ENCODE measurements around the gene ENAH.

DNA sequence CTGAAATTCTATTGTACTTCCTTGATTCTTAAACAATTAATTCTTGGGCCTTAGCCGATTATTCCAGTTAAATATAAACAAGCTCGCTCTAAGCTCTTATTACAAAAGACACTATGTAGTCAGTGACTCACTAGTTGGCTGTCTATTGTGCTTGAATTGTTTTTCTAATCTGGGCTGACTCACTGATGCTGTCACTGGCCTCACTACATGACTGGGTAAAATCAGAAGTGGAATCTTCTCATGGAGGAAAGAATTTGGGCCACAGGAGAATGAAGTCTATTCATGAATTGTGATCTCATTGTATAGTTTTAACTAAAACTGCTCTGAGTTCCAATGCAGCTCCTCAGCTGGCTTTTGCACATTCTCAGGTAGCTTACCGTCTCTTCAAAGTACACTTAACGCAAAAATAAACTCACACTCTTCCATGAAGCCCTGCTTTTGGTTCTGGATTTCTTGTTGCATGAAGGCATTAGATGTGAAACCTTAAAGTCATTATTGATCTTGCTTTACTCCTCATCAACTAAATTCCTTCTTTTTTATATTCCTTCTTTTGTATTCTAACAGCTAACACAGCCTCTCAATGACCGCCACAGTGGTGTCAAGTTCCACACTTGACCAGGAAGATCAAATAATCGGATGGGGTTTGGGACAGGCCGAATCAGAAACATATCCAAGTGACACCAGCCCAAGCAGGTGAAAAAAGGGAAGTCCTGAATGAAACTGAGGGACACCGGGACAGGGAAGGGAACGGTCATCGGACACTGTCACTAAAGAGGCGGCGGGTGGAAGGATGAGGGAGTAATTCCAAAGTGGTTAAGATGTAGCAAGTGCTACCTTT lies 144.2 kb downstream of the ENAH start:
- TF ChIP-seq EP300 (IDR thresholded peaks at IDR 0.05): peak in 1 of 2 donors; percentile 67
- TF ChIP-seq, protein P1, sequence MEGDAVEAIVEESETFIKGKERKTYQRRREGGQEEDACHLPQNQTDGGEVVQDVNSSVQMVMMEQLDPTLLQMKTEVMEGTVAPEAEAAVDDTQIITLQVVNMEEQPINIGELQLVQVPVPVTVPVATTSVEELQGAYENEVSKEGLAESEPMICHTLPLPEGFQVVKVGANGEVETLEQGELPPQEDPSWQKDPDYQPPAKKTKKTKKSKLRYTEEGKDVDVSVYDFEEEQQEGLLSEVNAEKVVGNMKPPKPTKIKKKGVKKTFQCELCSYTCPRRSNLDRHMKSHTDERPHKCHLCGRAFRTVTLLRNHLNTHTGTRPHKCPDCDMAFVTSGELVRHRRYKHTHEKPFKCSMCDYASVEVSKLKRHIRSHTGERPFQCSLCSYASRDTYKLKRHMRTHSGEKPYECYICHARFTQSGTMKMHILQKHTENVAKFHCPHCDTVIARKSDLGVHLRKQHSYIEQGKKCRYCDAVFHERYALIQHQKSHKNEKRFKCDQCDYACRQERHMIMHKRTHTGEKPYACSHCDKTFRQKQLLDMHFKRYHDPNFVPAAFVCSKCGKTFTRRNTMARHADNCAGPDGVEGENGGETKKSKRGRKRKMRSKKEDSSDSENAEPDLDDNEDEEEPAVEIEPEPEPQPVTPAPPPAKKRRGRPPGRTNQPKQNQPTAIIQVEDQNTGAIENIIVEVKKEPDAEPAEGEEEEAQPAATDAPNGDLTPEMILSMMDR (IDR thresholded peaks at IDR 0.05): no peak
